Measurements from ENCODE around the gene SDK2. TPM values are rescaled to one million over a fixed set of nuclear protein-coding genes. Genes with fewer than 3 reads are reported as not detected.

Gene SDK2
- total and polyA plus RNA-seq, 9 of the 15 experiments (the other 6 are each of a cell fraction or from before 2014, with no cell fraction given): 0.04 TPM; not detected in 8

DNA sequence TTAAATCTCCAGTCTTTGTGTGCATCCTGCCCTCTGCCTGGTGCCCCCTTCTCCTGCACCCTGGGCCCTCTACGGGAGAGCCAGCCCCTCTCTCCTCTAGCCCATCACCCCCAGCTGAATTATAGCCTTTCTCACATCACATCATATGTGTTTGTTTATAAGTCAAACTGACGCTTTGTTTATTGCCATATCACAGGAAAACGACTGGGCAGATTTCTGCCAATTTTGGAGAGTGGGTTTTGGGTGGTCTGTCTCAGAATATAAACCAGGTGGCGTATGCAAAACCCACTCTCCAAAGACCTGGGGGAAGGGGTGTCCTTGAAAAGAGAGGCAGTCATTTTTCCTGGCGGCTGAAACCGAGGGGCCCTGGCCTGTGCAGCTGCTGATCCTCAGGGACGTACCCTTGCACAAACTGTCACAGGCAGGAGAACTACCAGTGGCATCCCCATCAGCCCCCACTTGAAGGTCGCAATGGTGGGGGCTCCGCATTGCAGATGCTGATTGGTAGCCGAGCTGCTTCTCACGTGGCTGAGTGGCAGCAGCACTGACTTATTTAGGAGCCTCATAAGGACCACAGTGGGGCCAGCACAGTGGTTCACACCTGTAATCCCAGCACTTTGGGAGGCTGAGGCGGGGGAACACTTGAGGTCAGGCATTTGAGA is 297.6 kb downstream of the SDK2 start (continued):
- TF ChIP-seq, protein P1, sequence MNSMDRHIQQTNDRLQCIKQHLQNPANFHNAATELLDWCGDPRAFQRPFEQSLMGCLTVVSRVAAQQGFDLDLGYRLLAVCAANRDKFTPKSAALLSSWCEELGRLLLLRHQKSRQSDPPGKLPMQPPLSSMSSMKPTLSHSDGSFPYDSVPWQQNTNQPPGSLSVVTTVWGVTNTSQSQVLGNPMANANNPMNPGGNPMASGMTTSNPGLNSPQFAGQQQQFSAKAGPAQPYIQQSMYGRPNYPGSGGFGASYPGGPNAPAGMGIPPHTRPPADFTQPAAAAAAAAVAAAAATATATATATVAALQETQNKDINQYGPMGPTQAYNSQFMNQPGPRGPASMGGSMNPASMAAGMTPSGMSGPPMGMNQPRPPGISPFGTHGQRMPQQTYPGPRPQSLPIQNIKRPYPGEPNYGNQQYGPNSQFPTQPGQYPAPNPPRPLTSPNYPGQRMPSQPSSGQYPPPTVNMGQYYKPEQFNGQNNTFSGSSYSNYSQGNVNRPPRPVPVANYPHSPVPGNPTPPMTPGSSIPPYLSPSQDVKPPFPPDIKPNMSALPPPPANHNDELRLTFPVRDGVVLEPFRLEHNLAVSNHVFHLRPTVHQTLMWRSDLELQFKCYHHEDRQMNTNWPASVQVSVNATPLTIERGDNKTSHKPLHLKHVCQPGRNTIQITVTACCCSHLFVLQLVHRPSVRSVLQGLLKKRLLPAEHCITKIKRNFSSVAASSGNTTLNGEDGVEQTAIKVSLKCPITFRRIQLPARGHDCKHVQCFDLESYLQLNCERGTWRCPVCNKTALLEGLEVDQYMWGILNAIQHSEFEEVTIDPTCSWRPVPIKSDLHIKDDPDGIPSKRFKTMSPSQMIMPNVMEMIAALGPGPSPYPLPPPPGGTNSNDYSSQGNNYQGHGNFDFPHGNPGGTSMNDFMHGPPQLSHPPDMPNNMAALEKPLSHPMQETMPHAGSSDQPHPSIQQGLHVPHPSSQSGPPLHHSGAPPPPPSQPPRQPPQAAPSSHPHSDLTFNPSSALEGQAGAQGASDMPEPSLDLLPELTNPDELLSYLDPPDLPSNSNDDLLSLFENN (IDR thresholded peaks at IDR 0.05; ENCODE audit: low read depth in 2 of 2, low read length in 2 of 2): no peak
- TF ChIP-seq ZNF551 (CRISPR knock-in tag; IDR thresholded peaks at IDR 0.05): no peak
- no peak for TF ChIP-seq ETV6 (IDR thresholded peaks at IDR 0.05; ENCODE audit: borderline replicate concordance in 1 of 2, low read depth in 2 of 2, low read length in 1 of 2)
- no peak for TF ChIP-seq ETV6 (CRISPR knock-in tag; IDR thresholded peaks at IDR 0.05; ENCODE audit: borderline replicate concordance)
- TF ChIP-seq, protein P2, sequence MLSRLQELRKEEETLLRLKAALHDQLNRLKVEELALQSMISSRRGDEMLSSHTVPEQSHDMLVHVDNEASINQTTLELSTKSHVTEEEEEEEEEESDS (CRISPR knock-in tag; IDR thresholded peaks at IDR 0.05): no peak
- TF ChIP-seq HDAC8 (tag; IDR thresholded peaks at IDR 0.05): no peak

Measured in K562 (cell line).